Type B pancreatic cell (in vitro differentiated cells): Measurements from ENCODE around the gene ATG16L2. TPM values are rescaled to one million over a fixed set of nuclear protein-coding genes. Genes with fewer than 3 reads are reported as not detected.

ENCODE experiments used
- DNase-seq: peaks from one replicate; pipeline ENCODE4 v3.0.0; 2021; ENCODE audit warnings: mixed read lengths; ENCODE audit not compliant: unreplicated experiment; ENCODE audit errors: extremely low spot score
- H3K27ac Mint-ChIP-seq: 2 replicates; pipeline ENCODE4 v1.8.0; 2021; ENCODE audit warnings: mild to moderate bottlenecking, mixed read lengths
- H3K27me3 Mint-ChIP-seq: 2 replicates; pipeline ENCODE4 v1.8.0; 2021; ENCODE audit warnings: mixed read lengths
- H3K36me3 Mint-ChIP-seq: 2 replicates; pipeline ENCODE4 v1.8.0; 2021; ENCODE audit warnings: mixed read lengths
- H3K4me1 Mint-ChIP-seq: one replicate; pipeline ENCODE4 v1.8.0; 2021; ENCODE audit warnings: mixed read lengths; ENCODE audit not compliant: unreplicated experiment
- H3K4me3 Mint-ChIP-seq: 2 replicates; pipeline ENCODE4 v1.8.0; 2021; ENCODE audit warnings: mild to moderate bottlenecking, mixed read lengths
- H3K9me3 Mint-ChIP-seq: 2 replicates; pipeline ENCODE4 v1.8.0; 2021; ENCODE audit warnings: mixed read lengths
- total RNA-seq: library from RNA; stranded (reverse); gene quantifications from 2 replicates; pipeline ENCODE4 v1.2.1, GENCODE V29; 2021; ENCODE audit warnings: low replicate concordance
- TF ChIP-seq, protein P1 (sequence below): fragments of 200-600 bp; sonication (generic); conservative IDR thresholded peaks from 2 replicates; pipeline ENCODE4 v1.5.0; 2021; ENCODE audit warnings: antibody characterized with exemption, mild to moderate bottlenecking

Gene ATG16L2
- total RNA-seq, 1 donor from 2014 or later: 29.5 TPM

DNA sequence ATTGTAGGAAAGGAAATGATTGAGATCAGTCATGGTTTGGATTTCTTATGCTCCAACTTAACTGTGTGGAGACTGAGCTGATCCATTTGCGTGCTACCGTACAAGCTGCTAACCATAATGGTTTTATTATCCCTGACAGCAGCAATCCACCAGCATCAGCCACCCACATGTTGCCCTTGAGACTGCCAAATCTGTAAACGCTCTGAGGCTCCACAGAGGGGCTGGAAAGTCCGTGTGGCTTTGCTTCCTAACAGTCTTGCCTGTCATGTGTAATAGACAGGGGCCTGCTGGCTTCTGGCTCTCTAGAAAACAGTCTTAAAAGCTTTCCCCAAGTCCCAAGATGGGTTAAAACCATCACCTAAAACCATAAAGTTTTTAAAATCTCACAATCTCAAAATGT, 30.1 kb downstream of the ATG16L2 start:
- H3K4me3 Mint-ChIP-seq: no peak overlapping the region

DNA sequence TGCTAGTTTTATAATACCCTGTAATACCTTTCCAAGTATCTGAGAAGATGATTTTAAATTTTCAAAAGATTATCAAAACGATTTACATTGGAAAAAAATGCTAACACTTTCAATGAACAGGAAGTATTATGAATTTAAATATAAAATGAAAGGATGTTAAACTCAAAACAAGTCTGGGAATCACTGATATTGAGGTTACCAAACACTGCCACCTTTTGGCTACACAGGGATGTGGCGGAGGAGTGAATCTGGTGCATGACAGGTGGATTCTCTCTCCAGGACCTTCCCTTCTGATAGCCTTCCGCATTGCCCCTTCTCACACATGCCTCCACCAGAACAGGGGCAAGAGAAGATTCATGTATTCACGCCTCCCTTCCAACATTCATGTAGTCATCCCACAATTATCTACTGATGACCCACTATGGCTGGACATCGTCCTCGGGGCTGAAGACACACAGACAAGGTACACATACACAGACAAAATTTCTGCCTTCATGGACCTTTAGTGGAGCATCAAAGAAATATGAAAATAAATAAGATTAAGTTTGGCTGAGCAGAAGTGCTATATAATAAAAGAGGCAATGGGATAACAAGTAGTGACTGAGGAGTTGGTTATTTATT, 34.7 kb downstream of the ATG16L2 start:
- no peaks in the 10 kb centered on the region for H3K9me3 Mint-ChIP-seq
- DNase-seq: no peak
- H3K36me3 Mint-ChIP-seq: peaks cover 4% of the 10 kb centered on the region
- H3K27ac Mint-ChIP-seq: no peak overlapping the region
- H3K27me3 Mint-ChIP-seq: no peaks in the 10 kb centered on the region
- peaks cover 6% of the 10 kb centered on the region for H3K4me1 Mint-ChIP-seq
- TF ChIP-seq, protein P1, sequence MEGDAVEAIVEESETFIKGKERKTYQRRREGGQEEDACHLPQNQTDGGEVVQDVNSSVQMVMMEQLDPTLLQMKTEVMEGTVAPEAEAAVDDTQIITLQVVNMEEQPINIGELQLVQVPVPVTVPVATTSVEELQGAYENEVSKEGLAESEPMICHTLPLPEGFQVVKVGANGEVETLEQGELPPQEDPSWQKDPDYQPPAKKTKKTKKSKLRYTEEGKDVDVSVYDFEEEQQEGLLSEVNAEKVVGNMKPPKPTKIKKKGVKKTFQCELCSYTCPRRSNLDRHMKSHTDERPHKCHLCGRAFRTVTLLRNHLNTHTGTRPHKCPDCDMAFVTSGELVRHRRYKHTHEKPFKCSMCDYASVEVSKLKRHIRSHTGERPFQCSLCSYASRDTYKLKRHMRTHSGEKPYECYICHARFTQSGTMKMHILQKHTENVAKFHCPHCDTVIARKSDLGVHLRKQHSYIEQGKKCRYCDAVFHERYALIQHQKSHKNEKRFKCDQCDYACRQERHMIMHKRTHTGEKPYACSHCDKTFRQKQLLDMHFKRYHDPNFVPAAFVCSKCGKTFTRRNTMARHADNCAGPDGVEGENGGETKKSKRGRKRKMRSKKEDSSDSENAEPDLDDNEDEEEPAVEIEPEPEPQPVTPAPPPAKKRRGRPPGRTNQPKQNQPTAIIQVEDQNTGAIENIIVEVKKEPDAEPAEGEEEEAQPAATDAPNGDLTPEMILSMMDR: peak; percentile 75
- H3K4me3 Mint-ChIP-seq: no peak overlapping the region

More for the DNA sequence above, 30.1 kb downstream of the ATG16L2 start:
- Mint-ChIP-seq H3K27me3 (no peaks in the 10 kb centered on the region), H3K36me3 (peaks cover 33% of the 10 kb centered on the region), H3K27ac (no peak overlapping the region), H3K4me1 (peaks cover 16% of the 10 kb centered on the region), H3K9me3 (no peaks in the 10 kb centered on the region)
- TF ChIP-seq, protein P1: no peak
- no peak for DNase-seq

DNA sequence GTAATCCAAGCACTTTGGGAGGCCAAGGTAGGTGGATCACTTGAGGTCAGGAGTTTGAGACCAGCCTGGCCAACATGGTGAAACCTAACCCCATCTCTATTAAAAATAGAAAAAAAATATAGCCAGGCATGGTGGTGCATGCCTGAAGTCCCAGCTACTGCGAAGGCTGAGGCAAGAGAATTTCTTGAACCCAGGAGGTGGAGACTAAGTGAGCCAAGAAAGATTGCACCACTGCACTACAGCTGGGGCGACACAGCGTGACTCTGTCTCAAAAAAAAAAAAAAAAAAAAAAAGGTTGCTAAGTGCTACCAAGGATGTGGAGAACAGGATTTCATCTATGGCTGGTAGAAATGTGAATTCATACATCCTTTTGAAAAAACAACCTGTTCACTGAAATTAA, 36.6 kb downstream of the ATG16L2 start:
- Mint-ChIP-seq H3K4me3 (no peak overlapping the region), H3K36me3 (no peaks in the 10 kb centered on the region), H3K27ac (no peak overlapping the region), H3K9me3 (no peaks in the 10 kb centered on the region), H3K4me1 (no peaks in the 10 kb centered on the region), H3K27me3 (no peaks in the 10 kb centered on the region)
- DNase-seq: no peak
- TF ChIP-seq, protein P1: no peak

DNA sequence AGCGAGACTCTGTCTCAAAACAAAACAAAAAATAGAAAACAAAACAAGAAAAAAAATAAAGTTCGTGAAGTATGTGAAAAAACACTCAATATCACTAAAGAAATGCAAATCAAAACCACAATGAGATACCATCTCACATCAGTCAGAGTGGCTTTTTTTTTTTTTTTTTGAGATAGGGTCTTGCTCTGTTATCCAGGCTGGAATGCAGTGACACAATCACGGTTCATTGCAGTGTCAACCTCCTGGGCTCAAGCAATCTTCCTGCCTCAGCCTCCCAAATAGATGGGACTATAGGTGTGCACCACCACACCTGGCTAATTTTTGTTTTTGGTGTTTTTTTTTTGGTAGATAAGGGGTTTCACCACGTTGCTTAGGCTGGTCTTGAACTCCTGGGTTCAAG, 37.5 kb downstream of the ATG16L2 start:
- H3K27me3 Mint-ChIP-seq: no peaks in the 10 kb centered on the region
- H3K9me3 Mint-ChIP-seq: no peaks in the 10 kb centered on the region
- H3K36me3 Mint-ChIP-seq: no peaks in the 10 kb centered on the region
- no peak for DNase-seq
- H3K4me3 Mint-ChIP-seq: no peak overlapping the region
- TF ChIP-seq, protein P1: no peak
- H3K4me1 Mint-ChIP-seq: no peaks in the 10 kb centered on the region
- no peak overlapping the region for H3K27ac Mint-ChIP-seq

DNA sequence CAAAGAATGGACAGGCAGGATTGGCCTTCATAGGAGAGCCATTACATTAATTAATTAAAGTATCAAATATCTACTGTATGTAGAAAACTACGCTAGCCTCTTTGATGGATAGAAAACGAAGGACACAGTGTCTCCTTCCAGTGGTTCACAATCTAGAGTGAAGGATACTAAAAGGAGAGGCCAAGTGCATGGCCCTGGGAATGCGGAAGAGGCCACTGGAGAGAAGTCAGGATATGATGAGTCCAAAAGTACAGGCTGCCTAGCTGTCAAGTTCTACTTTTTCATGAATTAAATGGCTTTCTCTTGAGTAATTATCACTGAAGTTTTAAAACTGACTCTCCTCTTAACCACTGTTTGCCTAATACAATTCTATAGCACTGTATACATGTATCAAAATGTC, 41.9 kb downstream of the ATG16L2 start:
- no peak overlapping the region for H3K27ac Mint-ChIP-seq
- TF ChIP-seq, protein P1: no peak
- H3K9me3 Mint-ChIP-seq: no peaks in the 10 kb centered on the region
- no peak for DNase-seq
- no peaks in the 10 kb centered on the region for H3K27me3 Mint-ChIP-seq
- peaks cover 4% of the 10 kb centered on the region for H3K36me3 Mint-ChIP-seq
- no peaks in the 10 kb centered on the region for H3K4me1 Mint-ChIP-seq
- no peak overlapping the region for H3K4me3 Mint-ChIP-seq
